Ishikawa (cell line): ENCODE results near the gene SRSF6.

Experiments used
- CEBPB ChIP-seq: IDR thresholded peaks from 2 replicates; pipeline ENCODE4 v1.6.1; 2012
- CREB1 ChIP-seq: IDR thresholded peaks from 2 replicates; pipeline ENCODE4 v1.6.1; 2012; ENCODE audit warnings: low read depth
- EGR1 ChIP-seq: IDR thresholded peaks from 2 replicates; pipeline ENCODE4 v1.6.1; 2012
- EP300 ChIP-seq: IDR thresholded peaks from 2 replicates; pipeline ENCODE4 v1.6.1; 2012; ENCODE audit warnings: borderline replicate concordance
- FOXM1 ChIP-seq: IDR thresholded peaks from 2 replicates; pipeline ENCODE4 v1.6.1; 2012; ENCODE audit warnings: low read depth, borderline replicate concordance
- MAX ChIP-seq: IDR thresholded peaks from 2 replicates; pipeline ENCODE4 v1.6.1; 2012
- NFIC ChIP-seq: IDR thresholded peaks from 2 replicates; pipeline ENCODE4 v1.6.1; 2012
- RAD21 ChIP-seq: IDR thresholded peaks from 2 replicates; pipeline ENCODE4 v1.6.1; 2012; ENCODE audit warnings: low read depth
- REST ChIP-seq: IDR thresholded peaks from 2 replicates; pipeline ENCODE4 v1.6.1; 2012; ENCODE audit warnings: low read depth, mild to moderate bottlenecking
- TAF1 ChIP-seq: IDR thresholded peaks from 2 replicates; pipeline ENCODE4 v1.6.1; 2012; ENCODE audit warnings: low read depth, mild to moderate bottlenecking
- TCF12 ChIP-seq: IDR thresholded peaks from 2 replicates; pipeline ENCODE4 v1.6.1; 2012; ENCODE audit warnings: low read depth
- TEAD4 ChIP-seq: IDR thresholded peaks from 2 replicates; pipeline ENCODE4 v1.6.1; 2012
- USF1 ChIP-seq: IDR thresholded peaks from 2 replicates; pipeline ENCODE4 v1.6.1; 2012
- YY1 ChIP-seq: IDR thresholded peaks from 2 replicates; pipeline ENCODE4 v1.6.1; 2012; ENCODE audit warnings: low read depth
- ZBTB7A ChIP-seq: IDR thresholded peaks from 2 replicates; pipeline ENCODE4 v1.6.1; 2012; ENCODE audit warnings: low read depth

The SRSF6 gene

GRCh38 chr20:43465625-43465943 lies 7.9 kb downstream of the SRSF6 start:
- no peak for TF ChIP-seq USF1
- TF ChIP-seq ZBTB7A: no peak
- no peak for TF ChIP-seq YY1
- no peak for TF ChIP-seq EP300
- no peak for TF ChIP-seq TAF1

- TF ChIP-seq USF1 (no peak), FOXM1 (no peak), TEAD4 (no peak), TCF12 (no peak), EGR1 (no peak), RAD21 (no peak), EP300 (no peak), CEBPB (no peak), ZBTB7A (no peak), MAX (no peak), YY1 (no peak), REST (no peak), TAF1 (no peak)
Observed at GRCh38 chr20:43467589-43467988, 9.9 kb downstream of the SRSF6 start.

- no peak for TF ChIP-seq EGR1
- TF ChIP-seq TEAD4: no peak
- TF ChIP-seq FOXM1: no peak
- TF ChIP-seq EP300: no peak
- TF ChIP-seq CREB1: no peak
- TF ChIP-seq NFIC: no peak
- TF ChIP-seq CEBPB: no peak
- TF ChIP-seq USF1: no peak
- TF ChIP-seq MAX: no peak
- TF ChIP-seq ZBTB7A: no peak
- no peak for TF ChIP-seq TCF12
Observed at GRCh38 chr20:43472671-43473380, 15.1 kb downstream of the SRSF6 start.

- no peak for TF ChIP-seq CREB1
- TF ChIP-seq TEAD4: no peak
- no peak for TF ChIP-seq CEBPB
Observed at GRCh38 chr20:43473381-43473704, 15.6 kb downstream of the SRSF6 start.

GRCh38 chr20:43477193-43477592 lies 19.5 kb downstream of the SRSF6 start:
- TF ChIP-seq TCF12 (no peak), REST (no peak), USF1 (no peak), EGR1 (no peak), ZBTB7A (no peak), NFIC (no peak), CREB1 (no peak), RAD21 (no peak), CEBPB (no peak), TAF1 (no peak), YY1 (no peak), MAX (no peak), FOXM1 (no peak), TEAD4 (no peak), EP300 (no peak)
